HL-60 (cell line): Measurements from ENCODE around the gene LAMA5.

Source experiments
- DNase-seq, 2 experiments: peaks; one replicate each; pipeline ENCODE4 v3.0.0-alpha.2; 2010 to 2020; ENCODE audit warnings: low read depth in 1 of 2, low spot score in 1 of 2
- H3K27ac ChIP-seq: fragments of 250-450 bp; sonication (Bioruptor Pico); replicated peaks from 2 replicates; pipeline ENCODE4 v1.5.1; 2020; ENCODE audit warnings: mild to moderate bottlenecking, moderate library complexity
- H3K27me3 ChIP-seq: fragments of 250-450 bp; sonication (Bioruptor Pico); 2 replicates; pipeline ENCODE4 v1.5.1; 2021; ENCODE audit warnings: mild to moderate bottlenecking, moderate library complexity; ENCODE audit not compliant: insufficient read depth, poor library complexity, severe bottlenecking
- H3K4me3 ChIP-seq: replicated peaks from 2 replicates; pipeline ENCODE4 v1.5.1; 2011; ENCODE audit warnings: mild to moderate bottlenecking, control low read depth, low read length; ENCODE audit not compliant: insufficient read depth
- GABPA ChIP-seq: IDR thresholded peaks from 2 replicates; pipeline ENCODE4 v1.6.1; 2012; ENCODE audit warnings: low read depth
- POLR2AphosphoS5 ChIP-seq: IDR thresholded peaks from 2 replicates; pipeline ENCODE4 v1.6.1; 2012; ENCODE audit warnings: low read depth
- SPI1 ChIP-seq: IDR thresholded peaks from 2 replicates; pipeline ENCODE4 v1.6.1; 2012; ENCODE audit warnings: low read depth, mild to moderate bottlenecking, borderline replicate concordance
- TF ChIP-seq, protein P1 (sequence below): IDR thresholded peaks from 2 replicates; pipeline ENCODE4 v1.6.1; 2012; ENCODE audit warnings: low read depth; ENCODE audit not compliant: insufficient replicate concordance
- TF ChIP-seq, protein P2 (sequence below): IDR thresholded peaks from one replicate; pipeline ENCODE4 v1.5.1; 2011; ENCODE audit warnings: low read length, control low read depth, inconsistent platforms; ENCODE audit not compliant: insufficient read depth

The LAMA5 gene

DNA sequence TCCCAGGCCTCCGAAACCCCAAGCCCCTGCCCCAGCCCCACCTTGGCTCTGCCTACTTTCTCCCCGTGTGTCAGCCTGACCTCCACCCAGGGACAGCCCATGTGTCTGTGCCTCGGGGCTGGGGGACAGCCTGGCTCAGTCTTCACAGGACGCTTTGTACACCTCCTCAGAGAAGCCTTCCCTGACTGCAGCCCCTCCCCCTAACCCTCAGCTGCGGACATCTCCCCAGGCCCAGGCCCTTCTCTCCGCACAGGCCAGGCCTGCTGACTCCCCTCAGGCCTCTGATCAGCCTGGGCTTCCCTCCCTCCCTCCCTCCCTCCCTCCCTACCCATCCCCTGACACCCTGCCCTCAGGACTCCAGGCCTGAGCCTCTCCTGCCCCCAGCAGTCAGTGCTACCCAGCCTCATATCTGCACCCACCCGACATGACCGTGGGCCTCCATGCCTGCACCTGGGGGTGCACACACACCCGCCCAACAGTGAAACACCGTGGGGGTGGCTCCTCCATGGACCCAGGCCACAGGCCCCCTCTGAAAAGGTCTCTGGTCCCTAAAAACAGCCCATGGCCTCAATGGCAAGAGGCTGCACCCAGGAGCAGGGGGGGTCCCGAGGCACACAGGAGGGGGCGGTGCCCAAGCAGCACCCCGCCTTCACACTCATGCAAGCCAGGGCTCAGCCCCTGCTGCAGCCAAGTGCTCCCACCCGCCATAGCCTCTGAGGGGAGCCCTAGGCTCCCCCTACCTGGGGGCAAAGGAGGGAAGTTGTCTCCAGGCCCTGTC is 12.9 kb downstream of the LAMA5 start:
- DNase-seq: no peak
- TF ChIP-seq SPI1: no peak
- TF ChIP-seq, protein P1, sequence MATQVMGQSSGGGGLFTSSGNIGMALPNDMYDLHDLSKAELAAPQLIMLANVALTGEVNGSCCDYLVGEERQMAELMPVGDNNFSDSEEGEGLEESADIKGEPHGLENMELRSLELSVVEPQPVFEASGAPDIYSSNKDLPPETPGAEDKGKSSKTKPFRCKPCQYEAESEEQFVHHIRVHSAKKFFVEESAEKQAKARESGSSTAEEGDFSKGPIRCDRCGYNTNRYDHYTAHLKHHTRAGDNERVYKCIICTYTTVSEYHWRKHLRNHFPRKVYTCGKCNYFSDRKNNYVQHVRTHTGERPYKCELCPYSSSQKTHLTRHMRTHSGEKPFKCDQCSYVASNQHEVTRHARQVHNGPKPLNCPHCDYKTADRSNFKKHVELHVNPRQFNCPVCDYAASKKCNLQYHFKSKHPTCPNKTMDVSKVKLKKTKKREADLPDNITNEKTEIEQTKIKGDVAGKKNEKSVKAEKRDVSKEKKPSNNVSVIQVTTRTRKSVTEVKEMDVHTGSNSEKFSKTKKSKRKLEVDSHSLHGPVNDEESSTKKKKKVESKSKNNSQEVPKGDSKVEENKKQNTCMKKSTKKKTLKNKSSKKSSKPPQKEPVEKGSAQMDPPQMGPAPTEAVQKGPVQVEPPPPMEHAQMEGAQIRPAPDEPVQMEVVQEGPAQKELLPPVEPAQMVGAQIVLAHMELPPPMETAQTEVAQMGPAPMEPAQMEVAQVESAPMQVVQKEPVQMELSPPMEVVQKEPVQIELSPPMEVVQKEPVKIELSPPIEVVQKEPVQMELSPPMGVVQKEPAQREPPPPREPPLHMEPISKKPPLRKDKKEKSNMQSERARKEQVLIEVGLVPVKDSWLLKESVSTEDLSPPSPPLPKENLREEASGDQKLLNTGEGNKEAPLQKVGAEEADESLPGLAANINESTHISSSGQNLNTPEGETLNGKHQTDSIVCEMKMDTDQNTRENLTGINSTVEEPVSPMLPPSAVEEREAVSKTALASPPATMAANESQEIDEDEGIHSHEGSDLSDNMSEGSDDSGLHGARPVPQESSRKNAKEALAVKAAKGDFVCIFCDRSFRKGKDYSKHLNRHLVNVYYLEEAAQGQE: no peak
- TF ChIP-seq, protein P2, sequence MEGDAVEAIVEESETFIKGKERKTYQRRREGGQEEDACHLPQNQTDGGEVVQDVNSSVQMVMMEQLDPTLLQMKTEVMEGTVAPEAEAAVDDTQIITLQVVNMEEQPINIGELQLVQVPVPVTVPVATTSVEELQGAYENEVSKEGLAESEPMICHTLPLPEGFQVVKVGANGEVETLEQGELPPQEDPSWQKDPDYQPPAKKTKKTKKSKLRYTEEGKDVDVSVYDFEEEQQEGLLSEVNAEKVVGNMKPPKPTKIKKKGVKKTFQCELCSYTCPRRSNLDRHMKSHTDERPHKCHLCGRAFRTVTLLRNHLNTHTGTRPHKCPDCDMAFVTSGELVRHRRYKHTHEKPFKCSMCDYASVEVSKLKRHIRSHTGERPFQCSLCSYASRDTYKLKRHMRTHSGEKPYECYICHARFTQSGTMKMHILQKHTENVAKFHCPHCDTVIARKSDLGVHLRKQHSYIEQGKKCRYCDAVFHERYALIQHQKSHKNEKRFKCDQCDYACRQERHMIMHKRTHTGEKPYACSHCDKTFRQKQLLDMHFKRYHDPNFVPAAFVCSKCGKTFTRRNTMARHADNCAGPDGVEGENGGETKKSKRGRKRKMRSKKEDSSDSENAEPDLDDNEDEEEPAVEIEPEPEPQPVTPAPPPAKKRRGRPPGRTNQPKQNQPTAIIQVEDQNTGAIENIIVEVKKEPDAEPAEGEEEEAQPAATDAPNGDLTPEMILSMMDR: no peak
- Histone ChIP-seq H3K27me3 (peaks cover 27% of the 10 kb centered on the region), H3K4me3 (no peak overlapping the region), H3K27ac (no peak overlapping the region)

DNA sequence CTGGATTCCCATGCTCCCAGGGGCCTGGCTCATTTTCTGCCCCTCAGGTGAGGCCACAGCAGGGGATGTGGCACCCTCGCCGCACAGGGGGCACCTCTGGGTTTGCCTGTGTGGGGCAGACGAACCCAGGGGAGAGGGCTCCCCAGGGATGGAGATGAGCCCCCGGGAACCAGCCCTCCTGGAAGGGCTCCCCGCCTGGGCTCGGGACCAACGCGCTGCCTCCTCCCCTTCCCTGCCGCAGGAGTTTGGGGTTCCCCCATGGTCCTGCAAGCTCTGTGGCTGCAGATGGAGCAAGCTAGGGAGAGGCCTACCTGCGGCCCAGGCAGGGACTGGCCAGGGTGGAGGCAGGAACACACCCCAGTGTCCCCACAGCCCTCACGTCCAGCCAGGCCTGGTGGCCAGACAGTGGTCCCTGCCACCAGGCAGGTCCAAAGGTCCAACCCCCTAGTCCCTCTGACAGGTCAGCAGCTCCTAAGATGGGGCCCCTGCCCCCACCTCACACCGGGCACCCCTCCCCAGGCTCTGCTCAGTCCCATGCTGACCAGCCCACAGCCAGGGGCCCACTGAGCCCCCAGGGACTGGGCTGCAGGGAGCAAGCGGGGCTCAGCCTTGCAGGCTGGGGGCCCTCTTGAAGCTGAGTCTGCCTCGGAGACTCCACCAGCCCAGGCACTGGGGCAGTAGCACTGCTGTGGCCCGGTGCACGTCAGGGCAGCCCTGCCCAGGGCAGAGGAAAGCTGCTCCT is 13.7 kb downstream of the LAMA5 start:
- H3K27ac ChIP-seq: no peak overlapping the region

DNA sequence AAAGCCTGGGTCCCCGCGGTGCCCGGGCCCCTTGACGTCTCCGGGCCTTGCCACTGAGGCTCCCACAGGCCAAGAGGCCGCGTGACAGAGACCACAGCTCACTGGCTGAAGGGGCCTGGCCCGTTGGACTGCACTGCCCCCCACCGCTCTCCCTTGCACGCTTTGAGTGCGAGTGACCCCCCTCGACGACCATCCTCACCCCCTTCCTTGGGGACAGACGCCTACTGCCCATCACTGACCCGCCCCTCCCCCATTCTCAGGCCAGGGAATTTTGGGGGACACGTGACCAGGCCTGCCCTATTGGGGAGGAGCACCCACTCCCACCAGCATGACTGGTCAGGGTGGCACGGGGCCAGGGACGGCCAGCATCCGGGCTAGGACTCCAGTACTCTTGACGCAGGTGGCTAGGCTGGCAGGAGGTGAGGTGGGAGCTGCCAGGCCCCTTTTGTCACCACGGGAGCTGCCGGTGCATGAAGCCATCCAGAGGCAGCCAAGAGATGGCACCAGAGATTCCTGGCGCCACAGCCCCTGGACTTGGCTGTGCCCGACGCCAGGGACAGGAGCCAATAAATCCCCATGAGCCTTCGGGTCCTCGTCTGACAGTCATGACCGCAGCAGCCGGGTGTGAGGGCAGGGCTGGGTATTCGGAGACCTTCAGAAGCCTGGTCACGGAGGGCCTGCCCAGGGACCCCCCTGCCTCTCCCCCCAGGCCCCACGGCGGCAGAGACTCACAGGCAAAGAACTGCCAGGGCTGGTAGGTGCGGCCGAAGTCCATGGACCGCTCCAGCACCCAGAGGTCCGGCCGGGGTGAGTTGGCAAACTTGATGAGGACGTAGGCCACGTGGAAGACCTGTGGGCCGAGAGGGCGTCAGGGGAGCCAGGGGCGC is 14.5 kb downstream of the LAMA5 start:
- no peak for DNase-seq
- no peak overlapping the region for H3K4me3 ChIP-seq
- peaks cover 16% of the 10 kb centered on the region for H3K27me3 ChIP-seq
- H3K27ac ChIP-seq: no peak overlapping the region
- TF ChIP-seq, protein P1: no peak
- no peak for TF ChIP-seq POLR2AphosphoS5
- TF ChIP-seq, protein P2: no peak
- no peak for TF ChIP-seq GABPA
- TF ChIP-seq SPI1: no peak

More for the DNA sequence above, 13.7 kb downstream of the LAMA5 start:
- TF ChIP-seq POLR2AphosphoS5 (no peak), SPI1 (no peak), GABPA (no peak)
- TF ChIP-seq, protein P2: no peak
- TF ChIP-seq, protein P1: no peak
- Histone ChIP-seq H3K27me3 (peaks cover 24% of the 10 kb centered on the region), H3K4me3 (no peak overlapping the region)
- DNase-seq: no peak
